DMS114 treated with DMSO at 0.1 percent for 48 hours (cell line): ENCODE data around the gene FOXL2NB.

Source experiments
- DNase-seq: peaks from one replicate; lab custom pipeline; 2025; ENCODE audit not compliant: unreplicated experiment; lab: John Stamatoyannopoulos, UW

Gene FOXL2NB

DNA sequence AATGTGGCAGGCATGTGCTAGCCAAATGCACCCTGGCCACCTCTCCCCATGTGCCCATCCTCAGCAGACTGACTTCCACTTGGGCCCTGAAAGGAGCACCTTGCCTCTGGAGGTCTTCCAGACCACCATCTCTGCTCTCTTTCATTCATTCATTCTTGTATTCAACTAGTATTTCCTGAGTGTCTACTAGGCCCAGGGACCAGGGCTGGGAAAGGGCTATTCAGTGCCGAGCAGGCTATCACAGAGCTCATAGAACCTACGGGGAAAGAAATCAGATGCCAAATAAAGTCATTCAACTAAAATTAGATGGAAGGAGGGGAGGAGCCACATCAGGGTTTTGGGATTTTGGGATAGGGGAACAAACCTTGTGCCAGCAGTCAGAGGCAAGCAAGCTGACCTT lies 40.2 kb downstream of the FOXL2NB start:
- no peak for DNase-seq

DNA sequence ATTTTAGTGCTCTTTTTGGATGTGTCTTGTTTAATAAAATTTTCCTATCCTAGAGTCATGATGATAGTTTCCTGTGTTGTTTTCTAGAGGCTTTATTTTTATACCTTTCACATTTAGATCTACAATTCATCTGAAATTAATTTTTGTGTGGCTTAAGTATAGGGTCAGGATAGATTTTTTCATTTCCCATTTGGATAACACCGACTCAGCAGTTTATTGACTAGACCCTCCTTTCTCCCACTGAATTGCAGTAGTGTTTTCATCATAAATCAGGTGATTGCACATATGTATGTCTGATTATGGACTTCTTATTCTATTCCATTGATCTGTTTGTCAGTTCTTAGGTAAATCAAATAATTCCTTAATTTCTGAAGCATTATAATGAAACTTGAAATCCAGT lies 48.7 kb downstream of the FOXL2NB start:
- no peak for DNase-seq
